ENCODE measurements around the gene MGLL.

MGLL gene

DNA sequence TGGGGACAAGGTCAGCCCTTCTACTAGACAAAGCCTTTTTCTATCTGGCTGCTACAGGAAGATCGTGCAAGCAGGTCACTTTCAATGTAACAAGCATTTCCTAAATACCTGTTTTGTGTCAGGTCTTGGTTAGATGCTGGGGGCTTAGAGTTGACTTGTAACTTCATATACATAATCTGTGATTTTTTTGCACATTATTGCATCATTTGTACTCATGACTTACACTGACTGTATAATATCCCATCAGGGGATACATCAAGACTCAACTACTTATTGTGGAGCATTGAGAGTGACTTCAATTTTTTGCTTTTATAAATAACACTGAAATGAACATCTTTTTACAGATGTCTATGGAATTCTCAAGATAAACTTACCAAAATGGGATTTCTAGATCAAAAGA, 80.6 kb downstream of the MGLL start:
- Histone ChIP-seq H3K4me3 (ENCODE audit: low read depth, low read length, poor library complexity, severe bottlenecking) (no peak overlapping the region), H4K20me1 (ENCODE audit: insufficient read depth, low read length) (no peaks in the 10 kb centered on the region), H3K27me3 (ENCODE audit: insufficient read depth, low read length) (no peaks in the 10 kb centered on the region), H3K36me3 (ENCODE audit: insufficient read depth, low read length) (no peaks in the 10 kb centered on the region), H3F3A (ENCODE audit: insufficient read depth, low read length) (no peaks in the 10 kb centered on the region), H2AFZ (ENCODE audit: low read length) (no peak overlapping the region), H3K27ac (ENCODE audit: low read depth, low read length, poor library complexity, severe bottlenecking) (no peak overlapping the region), H3K9me2 (ENCODE audit: low read depth, low read length) (no peaks in the 10 kb centered on the region), H3K9ac (ENCODE audit: low read length) (no peak overlapping the region), H3K4me2 (ENCODE audit: low read length) (no peak overlapping the region), H3K4me1 (ENCODE audit: insufficient read depth, low read length, severe bottlenecking) (peaks cover 5% of the 10 kb centered on the region), H3K9me3 (ENCODE audit: low read length) (no peaks in the 10 kb centered on the region), H3K79me2 (ENCODE audit: insufficient read depth, low read length) (no peaks in the 10 kb centered on the region)
- TF ChIP-seq EZH2 (IDR thresholded peaks at IDR 0.05; ENCODE audit: borderline replicate concordance, low read length): no peak
- TF ChIP-seq, protein P1, sequence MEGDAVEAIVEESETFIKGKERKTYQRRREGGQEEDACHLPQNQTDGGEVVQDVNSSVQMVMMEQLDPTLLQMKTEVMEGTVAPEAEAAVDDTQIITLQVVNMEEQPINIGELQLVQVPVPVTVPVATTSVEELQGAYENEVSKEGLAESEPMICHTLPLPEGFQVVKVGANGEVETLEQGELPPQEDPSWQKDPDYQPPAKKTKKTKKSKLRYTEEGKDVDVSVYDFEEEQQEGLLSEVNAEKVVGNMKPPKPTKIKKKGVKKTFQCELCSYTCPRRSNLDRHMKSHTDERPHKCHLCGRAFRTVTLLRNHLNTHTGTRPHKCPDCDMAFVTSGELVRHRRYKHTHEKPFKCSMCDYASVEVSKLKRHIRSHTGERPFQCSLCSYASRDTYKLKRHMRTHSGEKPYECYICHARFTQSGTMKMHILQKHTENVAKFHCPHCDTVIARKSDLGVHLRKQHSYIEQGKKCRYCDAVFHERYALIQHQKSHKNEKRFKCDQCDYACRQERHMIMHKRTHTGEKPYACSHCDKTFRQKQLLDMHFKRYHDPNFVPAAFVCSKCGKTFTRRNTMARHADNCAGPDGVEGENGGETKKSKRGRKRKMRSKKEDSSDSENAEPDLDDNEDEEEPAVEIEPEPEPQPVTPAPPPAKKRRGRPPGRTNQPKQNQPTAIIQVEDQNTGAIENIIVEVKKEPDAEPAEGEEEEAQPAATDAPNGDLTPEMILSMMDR (IDR thresholded peaks at IDR 0.05; ENCODE audit: low read length): no peak

DNA sequence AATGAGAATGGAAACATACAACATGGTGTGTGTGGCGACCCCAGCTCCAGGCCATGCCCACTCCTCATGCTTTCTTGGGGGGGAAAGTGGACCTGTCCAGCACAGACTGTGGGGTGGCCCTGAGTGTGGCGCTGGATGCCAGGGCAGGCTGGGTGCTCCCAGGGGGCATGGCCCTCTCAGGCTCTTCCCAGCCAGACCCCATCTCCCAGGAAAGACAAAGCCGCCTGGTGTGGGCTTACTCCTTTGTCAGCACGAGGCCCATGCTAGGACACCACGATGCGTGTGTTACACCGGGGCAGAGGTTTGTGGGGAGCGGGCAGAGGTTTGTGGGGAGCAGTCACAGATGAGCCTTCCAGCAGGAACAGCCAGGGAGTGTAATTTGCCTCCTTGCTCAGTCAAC, 81.1 kb downstream of the MGLL start:
- H3K4me3 ChIP-seq (ENCODE audit: low read depth, low read length, poor library complexity, severe bottlenecking): no peak overlapping the region
- no peaks in the 10 kb centered on the region for H3K79me2 ChIP-seq (ENCODE audit: insufficient read depth, low read length)
- no peak for TF ChIP-seq EZH2 (IDR thresholded peaks at IDR 0.05; ENCODE audit: borderline replicate concordance, low read length)
- TF ChIP-seq, protein P1 (IDR thresholded peaks at IDR 0.05; ENCODE audit: low read length): no peak
- no peak overlapping the region for H3K9ac ChIP-seq (ENCODE audit: low read length)
- peaks cover 10% of the 10 kb centered on the region for H3K4me1 ChIP-seq (ENCODE audit: insufficient read depth, low read length, severe bottlenecking)
- no peaks in the 10 kb centered on the region for H3K36me3 ChIP-seq (ENCODE audit: insufficient read depth, low read length)
- H3K9me2 ChIP-seq (ENCODE audit: low read depth, low read length): no peaks in the 10 kb centered on the region
- no peaks in the 10 kb centered on the region for H3F3A ChIP-seq (ENCODE audit: insufficient read depth, low read length)
- no peaks in the 10 kb centered on the region for H3K9me3 ChIP-seq (ENCODE audit: low read length)
- no peaks in the 10 kb centered on the region for H4K20me1 ChIP-seq (ENCODE audit: insufficient read depth, low read length)
- no peak overlapping the region for H2AFZ ChIP-seq (ENCODE audit: low read length)
- no peak overlapping the region for H3K27ac ChIP-seq (ENCODE audit: low read depth, low read length, poor library complexity, severe bottlenecking)
- no peaks in the 10 kb centered on the region for H3K27me3 ChIP-seq (ENCODE audit: insufficient read depth, low read length)
- no peak overlapping the region for H3K4me2 ChIP-seq (ENCODE audit: low read length)

DNA sequence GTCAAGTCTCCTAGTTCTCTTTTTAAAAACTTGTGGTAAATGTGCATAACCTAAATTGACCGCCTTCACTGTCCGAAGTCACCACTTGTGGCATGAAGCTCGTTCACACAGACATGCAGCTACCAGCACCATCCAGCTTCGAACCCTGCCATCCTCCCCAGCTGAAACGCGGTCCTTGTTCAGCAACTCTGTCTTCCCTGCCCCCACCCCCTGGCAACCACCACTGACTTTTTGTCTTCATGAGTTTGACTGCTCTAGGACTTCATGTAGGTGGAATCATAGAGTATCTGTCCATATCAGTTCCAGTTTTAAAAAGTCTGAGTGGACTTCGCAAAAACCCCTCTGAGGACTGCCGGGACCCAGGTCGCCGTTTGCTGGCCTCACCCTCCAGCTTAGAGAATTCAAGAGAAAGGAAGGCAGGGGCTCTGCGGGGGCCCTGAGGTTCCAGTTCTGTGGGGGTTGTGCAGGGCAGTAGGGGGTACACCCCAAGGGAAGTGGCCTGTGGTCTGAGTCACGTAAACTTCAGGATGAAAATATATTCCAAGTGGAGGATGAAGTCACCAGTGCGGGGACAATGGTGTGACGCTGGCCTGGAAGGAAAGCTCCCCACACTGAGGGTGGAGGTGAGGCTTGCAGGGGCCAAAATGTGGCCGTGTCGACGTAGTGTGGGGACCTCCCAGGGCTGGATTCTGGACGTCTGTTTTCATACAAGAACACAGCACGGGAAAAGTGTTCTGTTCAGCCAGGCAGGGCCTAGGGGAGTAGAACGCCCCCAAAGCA, 82.0 kb downstream of the MGLL start:
- H3K4me3 ChIP-seq (ENCODE audit: low read depth, low read length, poor library complexity, severe bottlenecking): no peak overlapping the region
- no peaks in the 10 kb centered on the region for H3K27me3 ChIP-seq (ENCODE audit: insufficient read depth, low read length)
- no peak overlapping the region for H2AFZ ChIP-seq (ENCODE audit: low read length)
- no peaks in the 10 kb centered on the region for H3K79me2 ChIP-seq (ENCODE audit: insufficient read depth, low read length)
- no peaks in the 10 kb centered on the region for H3K9me3 ChIP-seq (ENCODE audit: low read length)
- no peaks in the 10 kb centered on the region for H3K36me3 ChIP-seq (ENCODE audit: insufficient read depth, low read length)
- no peak for TF ChIP-seq EZH2 (IDR thresholded peaks at IDR 0.05; ENCODE audit: borderline replicate concordance, low read length)
- TF ChIP-seq, protein P1 (IDR thresholded peaks at IDR 0.05; ENCODE audit: low read length): no peak
- no peaks in the 10 kb centered on the region for H3F3A ChIP-seq (ENCODE audit: insufficient read depth, low read length)
- no peaks in the 10 kb centered on the region for H3K9me2 ChIP-seq (ENCODE audit: low read depth, low read length)
- H3K27ac ChIP-seq (ENCODE audit: low read depth, low read length, poor library complexity, severe bottlenecking): no peak overlapping the region
- H3K9ac ChIP-seq (ENCODE audit: low read length): no peak overlapping the region
- peaks cover 19% of the 10 kb centered on the region for H3K4me1 ChIP-seq (ENCODE audit: insufficient read depth, low read length, severe bottlenecking)
- no peak overlapping the region for H3K4me2 ChIP-seq (ENCODE audit: low read length)
- H4K20me1 ChIP-seq (ENCODE audit: insufficient read depth, low read length): no peaks in the 10 kb centered on the region

Data from OCI-LY1 (cell line).